GM19193 (cell line): Measurements from ENCODE around the gene FANCC.

ENCODE experiments used
- POLR2A ChIP-seq: IDR thresholded peaks from 4 replicates; pipeline ENCODE4 v1.6.1; 2011; ENCODE audit not compliant: insufficient read depth, insufficient read length; ENCODE audit errors: extremely low read depth

FANCC gene

GRCh38 chr9:95225726-95226106 lies 91.8 kb downstream of the FANCC start:
- no peak for TF ChIP-seq POLR2A

GRCh38 chr9:95225076-95225725 lies 92.3 kb downstream of the FANCC start:
- TF ChIP-seq POLR2A, result no peak

- no peak for TF ChIP-seq POLR2A
Observed at GRCh38 chr9:95224376-95225019, 93.0 kb downstream of the FANCC start.

- no peak for TF ChIP-seq POLR2A
Observed at GRCh38 chr9:95218773-95219172, 98.7 kb downstream of the FANCC start.

- no peak for TF ChIP-seq POLR2A
Observed at GRCh38 chr9:95217936-95218335, 99.6 kb downstream of the FANCC start.

- no peak for TF ChIP-seq POLR2A
Observed at GRCh38 chr9:95215336-95215898, 102.1 kb downstream of the FANCC start.

GRCh38 chr9:95213117-95213516 lies 104.4 kb downstream of the FANCC start:
- TF ChIP-seq POLR2A, result no peak

- no peak for TF ChIP-seq POLR2A
Observed at GRCh38 chr9:95211028-95211427, 106.5 kb downstream of the FANCC start.

GRCh38 chr9:95207403-95207802 lies 110.1 kb downstream of the FANCC start:
- TF ChIP-seq POLR2A, result no peak

- TF ChIP-seq POLR2A, result no peak
Observed at GRCh38 chr9:95206143-95206542, 111.4 kb downstream of the FANCC start.

GRCh38 chr9:95204710-95205109 lies 112.8 kb downstream of the FANCC start:
- no peak for TF ChIP-seq POLR2A

- no peak for TF ChIP-seq POLR2A
Observed at GRCh38 chr9:95204310-95204709, 113.2 kb downstream of the FANCC start.

GRCh38 chr9:95202076-95202681 lies 115.3 kb downstream of the FANCC start:
- TF ChIP-seq POLR2A, result no peak

- no peak for TF ChIP-seq POLR2A
Observed at GRCh38 chr9:95201206-95201605, 116.3 kb downstream of the FANCC start.

GRCh38 chr9:95197692-95198271 lies 119.7 kb downstream of the FANCC start:
- no peak for TF ChIP-seq POLR2A
